CD4-positive, CD25-positive, alpha-beta regulatory T cell (primary cell): ENCODE results near the gene ECE2. TPM values are rescaled to one million over a fixed set of nuclear protein-coding genes. Genes with fewer than 3 reads are reported as not detected.

Experiments
- ATAC-seq, 2 donors: fragments of 150-1000 bp; cut with Tn5 transposase; one replicate each; pipeline ENCODE4 v1.10.0; 2021; ENCODE audit warnings: low read depth in 2 of 2, moderate number of reproducible peaks in 2 of 2, moderate library complexity in 1 of 2
- DNase-seq, 3 donors: peaks; one replicate each; pipeline versions ENCODE4 v3.0.0 to v3.0.0-alpha.2; 2012 to 2022; ENCODE audit warnings: mixed read lengths in 1 of 3
- H3K27ac ChIP-seq: one replicate; pipeline ENCODE4 v1.7.0; 2013; ENCODE audit warnings: mild to moderate bottlenecking, low read length; ENCODE audit not compliant: insufficient read depth, poor library complexity, severe bottlenecking
- H3K27me3 ChIP-seq: one replicate; pipeline ENCODE4 v1.7.0; 2013; ENCODE audit warnings: low read length; ENCODE audit not compliant: control insufficient read depth, insufficient read depth
- H3K36me3 ChIP-seq: one replicate; pipeline ENCODE4 v1.7.0; 2013; ENCODE audit warnings: mild to moderate bottlenecking, low read length, moderate library complexity; ENCODE audit not compliant: control insufficient read depth, insufficient read depth
- H3K4me1 ChIP-seq: 2 replicates; pipeline ENCODE4 v1.7.0; 2013; ENCODE audit warnings: mild to moderate bottlenecking, low read length; ENCODE audit not compliant: insufficient read depth, control insufficient read depth, poor library complexity, severe bottlenecking
- H3K4me3 ChIP-seq: one replicate; pipeline ENCODE4 v1.7.0; 2013; ENCODE audit warnings: low read depth, mild to moderate bottlenecking, low read length, moderate library complexity
- H3K9me3 ChIP-seq, 2 experiments: 1 replicate in 1 of 2; 2 replicates in 1 of 2; pipeline ENCODE4 v1.7.0; 2013; ENCODE audit warnings: low read length in 2 of 2, mild to moderate bottlenecking in 1 of 2, moderate library complexity in 1 of 2; ENCODE audit not compliant: control insufficient read depth in 2 of 2
- H3K27ac Mint-ChIP-seq, 3 donors: one replicate each; pipeline ENCODE4 v1.8.0; 2020 to 2022; ENCODE audit warnings: mild to moderate bottlenecking in 3 of 3, mixed read lengths in 3 of 3, moderate library complexity in 2 of 3
- H3K27me3 Mint-ChIP-seq: one replicate; pipeline ENCODE4 v1.8.0; 2022; ENCODE audit warnings: mild to moderate bottlenecking, mixed read lengths
- H3K36me3 Mint-ChIP-seq: one replicate; pipeline ENCODE4 v1.8.0; 2020; ENCODE audit warnings: mixed read lengths
- H3K4me1 Mint-ChIP-seq, 4 donors: one replicate each; pipeline ENCODE4 v1.8.0; 2020 to 2022; ENCODE audit warnings: mixed read lengths in 4 of 4, mild to moderate bottlenecking in 1 of 4
- H3K4me3 Mint-ChIP-seq, 4 donors: one replicate each; pipeline ENCODE4 v1.8.0; 2020 to 2022; ENCODE audit warnings: mild to moderate bottlenecking in 4 of 4, mixed read lengths in 4 of 4, moderate library complexity in 3 of 4
- H3K9me3 Mint-ChIP-seq, 7 donors: one replicate each; pipeline ENCODE4 v1.8.0; 2020 to 2022; ENCODE audit warnings: mixed read lengths in 7 of 7, mild to moderate bottlenecking in 3 of 7, moderate library complexity in 2 of 7
- polyA plus RNA-seq, 4 donors: library from polyadenylated mRNA; unstranded; fragments of 300-500 nt; fragmentation: Illumina TruSeq; gene quantifications; one replicate each; pipeline ENCODE4 v1.2.3, GENCODE V29; 2021
- total RNA-seq: library from RNA; stranded (reverse); gene quantifications from one replicate; pipeline ENCODE4 v1.2.3, GENCODE V29; 2022

ECE2 gene
- total and polyA plus RNA-seq, 5 donors from 2014 or later, result not detected

GRCh38 chr3:184284696-184285095, 8.9 kb downstream of the ECE2 start:
- Mint-ChIP-seq H3K4me3 (no peak overlapping the region), H3K27ac (no peak overlapping the region), H3K4me1 (no peaks in the 10 kb centered on the region), H3K27me3 (peaks cover 39% of the 10 kb centered on the region), H3K9me3 (no peaks in the 10 kb centered on the region), H3K36me3 (no peaks in the 10 kb centered on the region)
- Histone ChIP-seq H3K4me1 (no peaks in the 10 kb centered on the region), H3K27me3 (peaks cover 7% of the 10 kb centered on the region), H3K27ac (no peak overlapping the region), H3K4me3 (no peak overlapping the region), H3K9me3 (no peaks in the 10 kb centered on the region), H3K36me3 (no peaks in the 10 kb centered on the region)
- ATAC-seq (no peak), DNase-seq (peak in 1 of 3 donors; percentile 41)

DNA sequence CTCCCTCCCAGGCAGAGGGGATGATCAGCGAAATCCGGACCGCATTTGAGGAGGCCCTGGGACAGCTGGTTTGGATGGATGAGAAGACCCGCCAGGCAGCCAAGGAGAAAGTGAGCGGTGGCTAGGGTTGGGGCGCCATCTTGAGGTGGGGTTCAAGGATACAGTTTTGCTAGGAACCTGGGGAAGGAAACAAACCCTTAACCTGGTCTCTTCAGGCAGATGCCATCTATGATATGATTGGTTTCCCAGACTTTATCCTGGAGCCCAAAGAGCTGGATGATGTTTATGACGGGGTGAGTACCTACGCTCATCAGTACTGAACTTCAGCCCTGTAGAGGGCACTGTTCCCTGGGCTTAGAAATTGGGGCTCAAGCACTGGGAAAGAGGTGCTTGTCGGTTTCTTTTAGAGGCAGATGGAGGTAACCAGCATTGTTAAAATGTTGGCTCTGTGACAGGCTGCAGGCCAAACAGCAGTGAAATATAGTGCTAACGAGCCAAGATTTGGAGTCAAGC, 13.7 kb downstream of the ECE2 start:
- DNase-seq, result peak; percentile 30 to 57 (median 37)
- ATAC-seq, result peak; percentile 46 to 54
- Histone ChIP-seq H3K9me3 (no peaks in the 10 kb centered on the region), H3K36me3 (no peaks in the 10 kb centered on the region), H3K4me3 (no peak overlapping the region), H3K27ac (no peak overlapping the region), H3K27me3 (peaks cover 3% of the 10 kb centered on the region), H3K4me1 (no peaks in the 10 kb centered on the region)
- H3K4me3 Mint-ChIP-seq, result no peak overlapping the region
- no peaks in the 10 kb centered on the region for H3K9me3 Mint-ChIP-seq
- no peaks in the 10 kb centered on the region for H3K36me3 Mint-ChIP-seq
- peaks cover 27% of the 10 kb centered on the region for H3K27me3 Mint-ChIP-seq
- no peak overlapping the region for H3K27ac Mint-ChIP-seq
- no peaks in the 10 kb centered on the region for H3K4me1 Mint-ChIP-seq

GRCh38 chr3:184290331-184290730, 14.5 kb downstream of the ECE2 start:
- Mint-ChIP-seq H3K9me3 (peaks cover 0 to 1% (median 0%) of the 10 kb centered on the region in 7 donors), H3K4me1 (no peaks in the 10 kb centered on the region), H3K4me3 (no peak overlapping the region), H3K27ac (peak overlapping the region in 1 of 3 donors; percentile 43), H3K27me3 (peaks cover 19% of the 10 kb centered on the region), H3K36me3 (no peaks in the 10 kb centered on the region)
- no peak for DNase-seq
- no peak for ATAC-seq
- no peak overlapping the region for H3K4me3 ChIP-seq
- H3K27ac ChIP-seq, result no peak overlapping the region
- H3K27me3 ChIP-seq, result peaks cover 3% of the 10 kb centered on the region
- no peaks in the 10 kb centered on the region for H3K36me3 ChIP-seq
- H3K4me1 ChIP-seq, result no peaks in the 10 kb centered on the region
- no peaks in the 10 kb centered on the region for H3K9me3 ChIP-seq

DNA sequence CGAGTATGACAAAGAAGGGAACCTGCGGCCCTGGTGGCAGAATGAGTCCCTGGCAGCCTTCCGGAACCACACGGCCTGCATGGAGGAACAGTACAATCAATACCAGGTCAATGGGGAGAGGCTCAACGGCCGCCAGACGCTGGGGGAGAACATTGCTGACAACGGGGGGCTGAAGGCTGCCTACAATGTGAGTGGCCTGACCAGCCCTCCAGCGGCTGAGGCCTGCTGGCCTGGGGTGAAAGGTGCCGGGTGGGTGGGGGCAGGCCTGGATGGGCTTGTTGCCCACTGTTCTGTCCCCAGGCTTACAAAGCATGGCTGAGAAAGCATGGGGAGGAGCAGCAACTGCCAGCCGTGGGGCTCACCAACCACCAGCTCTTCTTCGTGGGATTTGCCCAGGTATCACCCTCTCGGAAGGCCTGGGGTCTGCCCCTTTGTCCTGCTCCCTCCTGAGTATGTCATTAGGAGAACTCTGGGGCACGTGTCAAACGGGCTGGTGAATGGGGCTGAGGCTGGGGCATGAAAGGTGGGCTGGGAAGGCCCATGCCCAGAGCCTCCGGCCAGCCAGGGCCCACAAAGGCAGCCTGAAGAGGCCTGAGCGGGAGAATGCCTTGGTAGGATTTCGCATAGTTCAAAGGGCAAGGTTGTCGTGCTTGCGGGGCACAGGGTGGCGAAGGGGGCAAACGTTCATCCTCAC, 15.4 kb downstream of the ECE2 start:
- no peak overlapping the region for H3K27ac Mint-ChIP-seq
- H3K9me3 ChIP-seq, result no peaks in the 10 kb centered on the region
- peaks cover 13% of the 10 kb centered on the region for H3K27me3 Mint-ChIP-seq
- H3K27ac ChIP-seq, result no peak overlapping the region
- no peaks in the 10 kb centered on the region for H3K4me1 Mint-ChIP-seq
- no peaks in the 10 kb centered on the region for H3K4me1 ChIP-seq
- H3K4me3 Mint-ChIP-seq, result no peak overlapping the region
- H3K9me3 Mint-ChIP-seq, result peaks cover 0 to 1% (median 0%) of the 10 kb centered on the region in 7 donors
- H3K4me3 ChIP-seq, result no peak overlapping the region
- no peak for DNase-seq
- no peaks in the 10 kb centered on the region for H3K27me3 ChIP-seq
- no peak for ATAC-seq
- no peaks in the 10 kb centered on the region for H3K36me3 ChIP-seq
- H3K36me3 Mint-ChIP-seq, result no peaks in the 10 kb centered on the region

GRCh38 chr3:184291738-184292445, 16.1 kb downstream of the ECE2 start:
- Histone ChIP-seq H3K27me3 (no peaks in the 10 kb centered on the region), H3K4me3 (no peak overlapping the region), H3K27ac (no peak overlapping the region), H3K36me3 (no peaks in the 10 kb centered on the region), H3K9me3 (no peaks in the 10 kb centered on the region), H3K4me1 (no peaks in the 10 kb centered on the region)
- DNase-seq (no peak), ATAC-seq (no peak)
- H3K4me3 Mint-ChIP-seq, result no peak overlapping the region
- H3K36me3 Mint-ChIP-seq, result no peaks in the 10 kb centered on the region
- peaks cover 7% of the 10 kb centered on the region for H3K27me3 Mint-ChIP-seq
- H3K4me1 Mint-ChIP-seq, result no peaks in the 10 kb centered on the region
- H3K9me3 Mint-ChIP-seq, result peaks cover 0 to 1% (median 0%) of the 10 kb centered on the region in 7 donors
- no peak overlapping the region for H3K27ac Mint-ChIP-seq

GRCh38 chr3:184295771-184296170, 19.9 kb downstream of the ECE2 start:
- H3K36me3 ChIP-seq, result peaks cover 2% of the 10 kb centered on the region
- Mint-ChIP-seq H3K36me3 (no peaks in the 10 kb centered on the region), H3K4me3 (peak overlapping the region in 1 of 4 donors; percentile 15), H3K9me3 (peaks cover 0 to 1% (median 0%) of the 10 kb centered on the region in 7 donors), H3K27ac (no peak overlapping the region), H3K27me3 (peaks cover 5% of the 10 kb centered on the region), H3K4me1 (peaks cover 0 to 25% (median 18%) of the 10 kb centered on the region in 4 donors)
- DNase-seq (no peak), ATAC-seq (no peak)
- no peak overlapping the region for H3K4me3 ChIP-seq
- H3K27ac ChIP-seq, result no peak overlapping the region
- H3K4me1 ChIP-seq, result peaks cover 14% of the 10 kb centered on the region
- H3K9me3 ChIP-seq, result no peaks in the 10 kb centered on the region
- no peaks in the 10 kb centered on the region for H3K27me3 ChIP-seq

DNA sequence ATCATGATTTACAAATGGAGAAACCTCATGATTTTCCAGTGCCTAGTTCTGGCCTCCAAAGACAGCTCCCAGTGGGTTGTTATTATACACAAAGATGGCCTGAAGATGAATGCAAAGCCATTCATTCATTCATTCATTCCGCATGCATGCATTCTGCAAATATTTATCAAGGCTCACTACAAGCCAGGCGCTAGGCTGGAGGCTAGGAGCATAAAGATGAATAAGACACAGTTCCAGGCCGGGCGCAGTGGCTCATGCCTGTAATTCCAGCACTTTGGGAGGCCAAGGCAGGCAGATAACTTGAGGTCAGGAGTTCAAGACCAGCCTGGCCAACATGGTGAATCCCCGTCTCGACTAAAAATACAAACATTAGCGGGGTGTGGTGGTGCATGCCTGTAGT, 20.8 kb downstream of the ECE2 start:
- peaks cover 0 to 29% (median 19%) of the 10 kb centered on the region in 4 donors for H3K4me1 Mint-ChIP-seq
- no peak overlapping the region for H3K27ac Mint-ChIP-seq
- H3K4me3 ChIP-seq, result no peak overlapping the region
- H3K36me3 Mint-ChIP-seq, result no peaks in the 10 kb centered on the region
- H3K9me3 Mint-ChIP-seq, result peaks cover 0 to 1% (median 0%) of the 10 kb centered on the region in 7 donors
- H3K4me1 ChIP-seq, result peaks cover 14% of the 10 kb centered on the region
- DNase-seq, result no peak
- no peaks in the 10 kb centered on the region for H3K27me3 ChIP-seq
- peaks cover 5% of the 10 kb centered on the region for H3K27me3 Mint-ChIP-seq
- H3K27ac ChIP-seq, result no peak overlapping the region
- peak overlapping the region in 3 of 4 donors; percentile 15 to 92 (median 50) for H3K4me3 Mint-ChIP-seq
- peaks cover 6% of the 10 kb centered on the region for H3K36me3 ChIP-seq
- no peaks in the 10 kb centered on the region for H3K9me3 ChIP-seq
- ATAC-seq, result no peak
